Stimulated activated CD8-positive, alpha-beta memory T cell treated with anti-CD3 and anti-CD28 coated beads, Interleukin-7, amount 100 ng/mL, for 48 hours (primary cell): ENCODE results near the gene EHHADH.

Source experiments
- DNase-seq, 2 donors: peaks; one replicate each; pipeline ENCODE4 v3.0.0-alpha.2; 2020; ENCODE audit warnings: low read depth in 1 of 2; ENCODE audit errors: extremely low read depth in 1 of 2

EHHADH gene

DNA sequence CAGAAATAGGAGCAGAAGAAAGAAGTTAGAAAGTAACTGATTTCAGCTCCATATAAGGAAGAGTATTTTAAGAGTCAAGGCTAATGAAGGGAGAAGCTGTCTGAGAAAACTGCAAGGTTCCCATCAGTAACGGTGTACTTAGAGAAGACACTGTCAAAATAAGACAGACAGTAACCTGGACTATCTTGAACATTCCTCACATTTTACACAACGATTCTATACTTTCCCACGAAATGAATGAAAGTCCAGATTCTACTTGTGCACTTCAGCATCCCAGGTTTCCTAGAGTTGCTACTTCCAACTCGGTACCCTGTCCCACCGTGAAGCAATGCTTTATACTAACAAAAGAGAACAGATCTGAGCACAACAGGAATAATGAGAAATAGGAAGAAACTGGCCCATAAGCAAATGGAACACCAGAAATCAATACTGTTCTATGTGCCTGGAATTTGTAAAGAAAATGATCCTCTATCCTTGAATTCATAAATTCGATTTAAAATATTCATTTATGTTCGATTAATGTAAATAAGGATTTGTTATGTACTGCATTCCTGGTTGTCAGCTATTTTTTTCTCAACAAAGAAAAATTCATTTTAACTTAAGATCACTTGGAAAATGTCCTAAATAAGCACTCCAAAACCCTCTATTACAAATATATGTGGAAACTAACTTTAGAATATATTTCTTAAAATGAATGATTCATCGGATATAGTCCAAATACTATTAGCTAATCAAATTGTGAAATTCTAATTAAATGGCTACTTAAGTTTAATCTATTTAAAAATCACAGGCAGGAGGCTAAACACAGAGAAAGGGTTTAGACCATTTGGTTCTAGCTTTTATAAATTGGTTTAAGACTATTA lies 102.5 kb downstream of the EHHADH start:
- DNase-seq = no peak

DNA sequence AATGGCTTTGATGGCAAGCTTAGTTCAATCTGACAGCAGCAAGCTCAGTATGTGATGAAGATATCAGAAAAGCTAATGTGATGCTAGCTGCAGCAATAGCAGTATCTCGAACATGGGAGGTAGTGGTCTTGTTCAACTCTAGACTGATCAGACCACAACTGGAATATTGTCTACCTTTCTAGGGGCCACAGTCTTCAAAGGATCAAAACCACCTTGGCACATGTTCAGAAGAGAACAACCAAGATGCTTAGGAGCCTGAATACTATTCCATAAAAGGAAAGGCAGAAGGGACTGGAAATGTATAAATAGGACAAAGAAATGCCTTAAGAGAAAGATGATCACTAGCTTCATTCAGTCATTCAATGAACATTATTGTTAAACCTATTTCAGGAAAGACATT lies 103.3 kb downstream of the EHHADH start:
- no peak for DNase-seq

DNA sequence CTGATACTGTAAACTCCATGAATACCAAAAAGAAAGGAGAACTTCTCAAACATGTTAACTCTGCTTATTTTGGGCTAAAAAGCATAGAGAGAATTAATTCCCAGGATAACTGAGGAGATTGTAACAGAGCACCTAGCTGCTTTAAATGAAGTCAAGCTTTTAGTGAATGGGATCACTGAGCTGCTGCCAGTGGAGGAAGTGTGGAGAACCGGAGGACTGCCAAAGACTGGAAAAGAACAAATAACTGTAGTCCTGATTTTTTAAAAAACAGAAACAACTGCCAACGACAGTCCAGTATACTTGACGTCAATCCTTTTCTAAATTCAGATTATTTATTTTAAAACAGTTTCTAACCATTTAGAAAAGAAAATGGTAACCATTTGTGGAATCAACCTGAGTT lies 104.3 kb downstream of the EHHADH start:
- no peak for DNase-seq

DNA sequence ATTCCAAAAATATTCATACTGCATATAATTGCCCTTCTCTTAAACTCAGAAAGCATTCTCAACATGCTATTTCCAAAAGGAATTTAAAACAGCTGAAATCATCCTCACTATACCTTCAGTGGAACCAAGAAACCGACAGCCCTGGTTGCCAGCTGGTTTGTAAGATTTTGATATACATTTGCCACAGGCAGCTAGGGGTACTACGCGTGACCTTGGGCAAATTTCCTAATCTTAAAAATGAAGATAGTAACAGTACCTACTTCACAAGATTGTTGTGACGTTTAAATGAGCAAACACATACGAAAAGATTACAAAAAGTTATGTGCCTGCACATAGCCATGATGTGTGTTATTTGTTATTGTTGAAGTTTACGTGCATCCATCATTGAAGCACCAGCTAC lies 108.3 kb downstream of the EHHADH start:
- DNase-seq = no peak

DNA sequence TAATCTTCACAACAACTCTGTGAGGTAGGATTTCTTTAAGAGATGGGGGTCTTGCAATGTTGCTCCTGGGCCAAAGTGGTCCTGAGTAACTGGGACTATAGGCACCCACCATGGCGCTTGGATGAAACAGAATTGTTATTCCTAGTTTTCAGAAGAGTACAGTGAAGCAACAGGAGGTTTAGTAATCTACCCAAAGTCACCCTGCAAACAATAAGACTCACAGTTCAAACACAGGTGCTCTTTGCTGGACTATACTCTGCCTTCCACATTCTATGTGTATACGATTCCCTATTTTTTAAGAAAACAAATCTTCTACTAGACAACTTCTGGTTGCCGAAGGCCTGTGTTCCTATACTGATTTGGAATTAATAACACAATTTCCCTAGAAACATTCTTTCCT lies 109.1 kb downstream of the EHHADH start:
- no peak for DNase-seq
